Activated CD4-positive, alpha-beta T cell treated with anti-CD3 and anti-CD28 coated beads, Interleukin-2, amount 50 U/mL, for 4 hours (primary cell): Measurements from ENCODE around the gene BIN1.
A peak's percentile ranks its signal among the peaks of the same experiment; 100 is the strongest.

ENCODE experiments used
- DNase-seq, 2 experiments: peaks; one replicate each; pipeline ENCODE4 v3.0.0-alpha.2; 2020

Gene BIN1

GRCh38 chr2:127054996-127055785 lies 51.8 kb downstream of the BIN1 start:
- DNase-seq, result no peak

GRCh38 chr2:127054604-127054930 lies 52.4 kb downstream of the BIN1 start:
- no peak for DNase-seq

- no peak for DNase-seq
These were observed 53.0 kb downstream of the BIN1 start for GRCh38 chr2:127053731-127054603.

GRCh38 chr2:127052771-127053691 lies 53.9 kb downstream of the BIN1 start:
- no peak for DNase-seq

GRCh38 chr2:127052057-127052770 lies 54.7 kb downstream of the BIN1 start:
- DNase-seq, result no peak

- no peak for DNase-seq
These were observed 55.6 kb downstream of the BIN1 start for GRCh38 chr2:127051116-127052056.

GRCh38 chr2:127050803-127051115 lies 56.2 kb downstream of the BIN1 start:
- no peak for DNase-seq

GRCh38 chr2:127049927-127050802 lies 56.8 kb downstream of the BIN1 start:
- DNase-seq, result peak; percentile 42 to 45

- DNase-seq, result no peak
These were observed 57.7 kb downstream of the BIN1 start for GRCh38 chr2:127048969-127049897.

GRCh38 chr2:127048618-127048935 lies 58.4 kb downstream of the BIN1 start:
- no peak for DNase-seq

- DNase-seq, result no peak
These were observed 59.0 kb downstream of the BIN1 start for GRCh38 chr2:127047716-127048617.

- DNase-seq, result no peak
These were observed 59.9 kb downstream of the BIN1 start for GRCh38 chr2:127047054-127047453.

- no peak for DNase-seq
These were observed 60.4 kb downstream of the BIN1 start for GRCh38 chr2:127046579-127046978.

- no peak for DNase-seq
These were observed 61.0 kb downstream of the BIN1 start for GRCh38 chr2:127045792-127046501.

GRCh38 chr2:127044977-127045661 lies 61.8 kb downstream of the BIN1 start:
- no peak for DNase-seq

- DNase-seq, result no peak
These were observed 62.7 kb downstream of the BIN1 start for GRCh38 chr2:127044165-127044718.
